Thyroid gland (tissue), 4 donors: ENCODE results near the gene DHX30.

Experiments
- POLR2A ChIP-seq, 2 donors: fragments of 450-650 bp; IDR thresholded peaks; one replicate each; pipeline ENCODE4 v1.6.1; 2017; ENCODE audit warnings: antibody characterized with exemption in 2 of 2, mild to moderate bottlenecking in 2 of 2, moderate library complexity in 1 of 2
- TF ChIP-seq, protein P1 (sequence below), 6 experiments: fragments of 200-600 bp in 3 of 6; fragments of 450-650 bp in 3 of 6; sonication (generic) in 3 of 6; IDR thresholded peaks; one replicate each; pipeline ENCODE4 v1.5.1; 2016 to 2019; ENCODE audit warnings: antibody characterized with exemption in 6 of 6, mild to moderate bottlenecking in 2 of 6, inconsistent platforms in 1 of 6, moderate library complexity in 1 of 6

DNA sequence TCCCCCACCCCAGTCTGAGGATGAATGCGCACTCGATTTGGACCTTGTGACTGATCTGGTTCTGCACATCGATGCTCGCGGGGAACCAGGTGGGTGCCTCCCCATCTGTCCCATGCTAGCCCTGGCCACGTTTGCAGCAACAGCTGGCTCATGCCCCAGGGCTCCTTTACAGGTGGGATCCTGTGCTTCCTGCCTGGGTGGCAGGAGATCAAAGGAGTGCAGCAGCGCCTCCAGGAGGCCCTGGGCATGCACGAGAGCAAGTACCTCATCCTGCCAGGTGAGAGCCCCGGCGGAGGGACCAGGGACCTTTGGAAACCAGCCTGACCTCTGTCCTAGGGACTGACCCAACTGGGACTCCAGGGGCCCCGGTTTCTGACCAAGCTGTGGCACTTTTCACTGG lies 44.3 kb downstream of the DHX30 start:
- TF ChIP-seq, protein P1, sequence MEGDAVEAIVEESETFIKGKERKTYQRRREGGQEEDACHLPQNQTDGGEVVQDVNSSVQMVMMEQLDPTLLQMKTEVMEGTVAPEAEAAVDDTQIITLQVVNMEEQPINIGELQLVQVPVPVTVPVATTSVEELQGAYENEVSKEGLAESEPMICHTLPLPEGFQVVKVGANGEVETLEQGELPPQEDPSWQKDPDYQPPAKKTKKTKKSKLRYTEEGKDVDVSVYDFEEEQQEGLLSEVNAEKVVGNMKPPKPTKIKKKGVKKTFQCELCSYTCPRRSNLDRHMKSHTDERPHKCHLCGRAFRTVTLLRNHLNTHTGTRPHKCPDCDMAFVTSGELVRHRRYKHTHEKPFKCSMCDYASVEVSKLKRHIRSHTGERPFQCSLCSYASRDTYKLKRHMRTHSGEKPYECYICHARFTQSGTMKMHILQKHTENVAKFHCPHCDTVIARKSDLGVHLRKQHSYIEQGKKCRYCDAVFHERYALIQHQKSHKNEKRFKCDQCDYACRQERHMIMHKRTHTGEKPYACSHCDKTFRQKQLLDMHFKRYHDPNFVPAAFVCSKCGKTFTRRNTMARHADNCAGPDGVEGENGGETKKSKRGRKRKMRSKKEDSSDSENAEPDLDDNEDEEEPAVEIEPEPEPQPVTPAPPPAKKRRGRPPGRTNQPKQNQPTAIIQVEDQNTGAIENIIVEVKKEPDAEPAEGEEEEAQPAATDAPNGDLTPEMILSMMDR (IDR thresholded peaks at IDR 0.05) = no peak
- no peak for TF ChIP-seq POLR2A (IDR thresholded peaks at IDR 0.05)
